Central memory CD4-positive, alpha-beta T cell (primary cell): ENCODE results near the gene KRT8.

Source experiments
- DNase-seq: peaks from one replicate; pipeline ENCODE4 v3.0.0; 2022

Gene KRT8

GRCh38 chr12:52925717-52926595 is 21.1 kb upstream of the KRT8 start:
- no peak for DNase-seq

DNA sequence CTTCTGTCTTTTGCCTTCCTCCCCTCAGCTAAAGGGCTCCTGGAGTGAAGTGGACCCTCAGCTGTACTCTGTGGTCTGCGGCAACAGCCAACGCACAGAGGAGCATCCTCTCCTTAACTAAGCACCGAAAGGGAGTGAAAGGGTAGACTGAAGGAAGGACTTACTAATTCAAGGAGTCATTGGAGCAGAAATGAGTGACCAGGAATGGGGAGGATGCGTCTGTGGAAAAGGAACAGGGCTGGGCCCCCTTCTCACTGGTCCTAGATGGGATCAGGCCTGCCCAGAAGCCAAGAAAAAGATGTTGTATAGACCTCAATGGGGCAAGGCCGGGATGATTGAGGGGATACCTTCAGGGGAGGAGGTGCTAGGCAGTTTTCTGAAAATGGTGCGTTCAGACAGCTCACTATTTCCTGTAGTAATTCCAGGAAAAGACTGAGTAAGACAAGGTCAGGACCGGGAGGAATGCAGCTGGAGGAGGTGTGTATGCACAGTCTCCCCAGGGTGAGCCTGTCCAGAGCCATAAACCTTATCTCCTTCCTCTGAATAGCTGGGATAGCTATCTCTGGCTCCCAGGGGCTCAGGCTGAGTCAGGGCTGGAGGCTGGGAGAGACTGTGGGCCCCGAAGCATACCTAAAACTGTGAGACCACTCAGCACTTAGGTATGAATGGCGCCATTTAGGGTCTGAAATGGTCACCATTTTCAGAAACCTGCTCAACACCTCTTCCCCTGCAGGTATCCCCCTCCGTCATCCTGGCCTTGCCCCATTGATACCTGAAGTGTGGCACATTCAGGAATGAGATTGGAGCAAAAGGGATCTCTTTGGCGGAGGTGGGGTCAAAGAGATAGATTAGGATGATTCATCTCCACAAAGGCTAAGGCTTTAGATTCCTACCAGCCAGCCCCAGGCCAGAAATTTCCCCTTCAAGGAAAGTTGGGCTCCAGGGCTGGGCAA is 20.2 kb upstream of the KRT8 start:
- DNase-seq, result no peak

DNA sequence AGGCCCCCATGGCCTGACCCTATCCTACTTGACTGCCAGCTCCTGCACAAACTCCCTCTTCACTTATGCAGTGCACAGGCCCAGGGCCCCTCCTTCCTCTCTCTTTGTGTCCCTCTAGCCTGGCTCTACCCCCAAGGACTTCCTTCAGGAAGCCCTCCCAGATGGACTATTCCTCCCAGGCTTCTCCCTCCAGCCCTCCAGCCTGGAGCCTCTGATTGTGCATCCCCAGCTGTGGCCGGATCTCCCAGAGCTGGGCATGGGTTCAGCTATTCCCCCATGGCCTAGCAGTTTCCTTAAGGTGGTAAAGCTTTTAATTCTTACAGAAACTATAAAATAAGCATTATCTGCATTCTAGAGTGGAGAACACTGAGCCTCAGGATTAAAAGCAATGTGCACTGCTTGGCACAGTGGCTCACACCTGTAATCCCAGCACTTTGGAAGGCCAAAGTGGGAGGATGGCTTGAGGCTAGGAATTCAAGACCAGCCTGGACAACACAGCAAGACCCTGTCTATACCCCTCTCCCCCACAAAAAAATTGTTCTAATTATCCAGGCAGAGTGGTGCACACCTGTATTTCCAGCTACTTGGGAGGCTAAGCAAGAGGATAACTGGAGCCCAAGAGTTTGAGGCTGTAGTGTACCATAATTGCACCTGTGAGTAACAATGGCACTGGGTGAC is 16.8 kb upstream of the KRT8 start:
- DNase-seq, result no peak

GRCh38 chr12:52920937-52921336 is 16.1 kb upstream of the KRT8 start:
- no peak for DNase-seq

GRCh38 chr12:52918784-52919183 is 13.9 kb upstream of the KRT8 start:
- DNase-seq, result no peak

DNA sequence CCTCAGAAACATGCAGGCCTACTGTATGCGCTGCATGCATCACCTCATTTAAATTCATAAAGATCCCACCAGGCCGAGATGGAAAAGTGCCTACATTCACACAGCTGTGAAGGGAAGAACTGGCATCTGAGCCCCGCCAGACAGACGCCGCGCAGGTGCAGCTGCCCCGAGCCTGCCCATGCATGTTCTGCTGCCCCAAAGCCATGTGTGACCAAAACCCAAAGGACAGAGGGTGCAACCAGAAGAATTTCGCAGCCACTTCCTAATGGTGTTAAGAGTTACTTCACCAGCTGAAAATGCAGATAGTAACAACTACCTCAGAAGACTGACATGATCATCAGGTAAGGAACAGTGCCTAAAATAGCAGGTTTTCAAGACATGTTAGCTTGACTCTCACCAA is 13.5 kb upstream of the KRT8 start:
- DNase-seq, result no peak

DNA sequence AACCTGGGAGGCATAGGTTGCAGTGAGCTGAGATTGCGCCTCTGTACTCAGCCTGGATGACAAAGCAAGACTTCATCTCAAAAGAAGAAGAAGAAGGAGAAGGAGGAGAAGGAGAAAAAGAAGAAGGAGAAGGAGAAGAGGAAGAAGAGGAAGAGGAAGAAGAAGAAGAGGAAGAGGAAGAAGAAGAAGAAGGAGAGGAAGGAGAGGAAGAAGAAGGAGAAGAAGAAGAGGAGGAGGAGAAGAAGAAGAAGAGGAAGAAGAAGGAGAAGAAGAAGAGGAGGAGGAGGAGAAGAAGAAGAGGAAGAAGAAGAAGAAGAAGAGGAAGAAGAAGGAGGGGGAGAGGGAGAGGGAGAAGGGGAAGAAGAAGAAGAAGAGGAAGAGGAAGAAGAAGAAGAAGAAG is 12.9 kb upstream of the KRT8 start:
- no peak for DNase-seq

GRCh38 chr12:52916216-52916615 is 11.3 kb upstream of the KRT8 start:
- DNase-seq, result no peak

GRCh38 chr12:52915637-52916036 is 10.8 kb upstream of the KRT8 start:
- DNase-seq, result no peak

- DNase-seq, result no peak
These were observed 9.8 kb upstream of the KRT8 start for GRCh38 chr12:52914576-52915121.

DNA sequence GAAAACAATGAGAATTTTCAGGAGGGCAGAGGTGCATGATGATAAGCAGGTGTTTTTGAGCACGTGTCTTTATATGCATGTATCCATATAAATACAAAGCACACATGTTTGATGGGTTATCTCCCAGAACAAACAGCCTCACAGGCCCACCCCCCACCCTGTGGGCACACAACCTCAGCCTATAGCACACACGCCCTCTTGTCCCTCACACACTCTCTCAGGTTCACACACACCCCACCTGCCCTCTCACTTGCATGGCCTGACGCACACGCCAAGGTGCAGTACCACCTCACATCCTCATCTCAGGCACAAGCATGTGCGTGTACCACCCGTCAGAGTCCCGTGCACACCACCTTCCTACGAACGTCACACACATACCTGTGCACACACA is 8.6 kb upstream of the KRT8 start:
- no peak for DNase-seq

DNA sequence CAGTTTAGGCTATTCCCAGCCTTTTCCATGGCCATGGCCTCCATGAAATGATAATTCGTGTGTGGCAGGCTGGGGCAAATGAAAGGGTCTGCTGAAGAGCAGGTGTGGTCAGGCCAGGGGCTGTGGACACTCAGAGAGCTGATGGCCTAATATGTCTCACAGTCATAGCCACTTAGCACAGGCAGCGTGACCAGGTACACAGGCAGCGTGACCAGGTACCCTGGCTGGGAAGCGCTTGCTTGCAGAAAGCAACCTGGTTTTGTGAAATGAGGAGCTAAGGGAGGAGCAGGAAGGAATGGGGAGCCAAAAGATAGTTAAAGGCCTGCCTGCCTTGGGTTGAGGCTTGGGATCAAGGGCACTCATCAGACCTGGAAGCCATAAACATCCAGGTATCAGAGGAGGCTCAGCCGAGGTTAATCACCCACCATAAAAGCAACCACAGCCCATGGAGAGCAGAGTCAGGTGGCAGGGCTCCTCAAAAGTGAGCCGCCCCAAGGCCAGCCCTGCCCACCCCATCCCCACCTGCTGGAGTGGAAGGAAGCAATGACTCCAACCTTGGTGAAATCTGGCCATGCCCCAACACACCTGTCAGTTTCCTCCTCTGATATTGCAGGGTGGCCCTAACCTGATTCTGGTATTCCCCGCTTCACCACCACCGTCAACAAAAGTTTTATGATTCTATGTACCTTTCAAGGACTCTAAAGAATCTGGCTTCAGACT is 8.0 kb upstream of the KRT8 start:
- no peak for DNase-seq

DNA sequence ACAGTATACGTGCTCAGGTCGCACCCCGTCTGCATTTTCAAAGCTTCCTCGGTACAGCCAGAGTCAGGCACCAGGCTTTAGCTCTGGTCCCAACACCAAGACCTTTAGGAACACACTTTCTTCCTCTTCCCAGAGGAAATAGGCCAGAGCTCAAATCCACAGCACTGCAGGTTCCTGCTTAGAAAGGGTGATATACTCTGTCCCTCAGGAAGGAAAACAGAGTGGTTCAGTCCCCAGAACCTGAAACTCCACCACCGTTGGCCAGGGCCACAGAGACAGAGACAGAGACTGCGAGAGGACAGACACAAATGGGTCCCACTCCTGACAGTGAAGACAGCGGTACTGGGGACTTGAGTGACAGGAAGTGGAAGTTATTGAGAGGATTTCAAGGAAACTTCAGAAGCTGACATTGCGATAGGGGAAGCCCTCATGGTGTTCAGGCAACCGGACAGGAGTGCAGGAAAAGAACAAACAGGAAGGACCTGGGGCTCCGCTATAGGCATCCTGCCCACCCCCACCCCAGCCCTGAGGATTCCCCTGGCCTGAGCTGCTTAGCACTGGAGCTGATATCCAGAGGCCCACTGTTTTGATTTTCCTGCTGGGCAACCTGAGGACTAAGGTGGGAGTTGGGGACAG is 5.5 kb upstream of the KRT8 start:
- DNase-seq, result no peak

DNA sequence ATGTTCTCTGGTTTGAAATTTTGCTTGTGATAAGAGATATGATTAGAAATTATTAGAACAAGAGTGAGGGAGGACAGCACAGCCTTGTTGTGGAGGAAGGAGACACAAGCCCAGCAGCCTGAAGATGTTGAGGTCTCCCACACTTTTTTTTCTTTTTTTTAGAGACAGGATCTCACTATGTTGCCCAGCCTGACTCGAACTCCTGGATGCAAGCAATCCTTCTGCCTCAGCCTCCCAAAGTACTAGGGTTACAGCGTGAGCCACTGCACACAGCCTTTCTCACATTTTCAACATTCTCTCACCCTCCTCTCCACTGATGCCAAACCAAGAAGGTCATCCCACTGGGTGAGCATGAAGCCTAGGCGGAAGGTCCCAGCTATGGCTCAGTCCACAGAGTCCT is 4.9 kb upstream of the KRT8 start:
- DNase-seq, result no peak

GRCh38 chr12:52909331-52909730 is 4.5 kb upstream of the KRT8 start:
- no peak for DNase-seq

DNA sequence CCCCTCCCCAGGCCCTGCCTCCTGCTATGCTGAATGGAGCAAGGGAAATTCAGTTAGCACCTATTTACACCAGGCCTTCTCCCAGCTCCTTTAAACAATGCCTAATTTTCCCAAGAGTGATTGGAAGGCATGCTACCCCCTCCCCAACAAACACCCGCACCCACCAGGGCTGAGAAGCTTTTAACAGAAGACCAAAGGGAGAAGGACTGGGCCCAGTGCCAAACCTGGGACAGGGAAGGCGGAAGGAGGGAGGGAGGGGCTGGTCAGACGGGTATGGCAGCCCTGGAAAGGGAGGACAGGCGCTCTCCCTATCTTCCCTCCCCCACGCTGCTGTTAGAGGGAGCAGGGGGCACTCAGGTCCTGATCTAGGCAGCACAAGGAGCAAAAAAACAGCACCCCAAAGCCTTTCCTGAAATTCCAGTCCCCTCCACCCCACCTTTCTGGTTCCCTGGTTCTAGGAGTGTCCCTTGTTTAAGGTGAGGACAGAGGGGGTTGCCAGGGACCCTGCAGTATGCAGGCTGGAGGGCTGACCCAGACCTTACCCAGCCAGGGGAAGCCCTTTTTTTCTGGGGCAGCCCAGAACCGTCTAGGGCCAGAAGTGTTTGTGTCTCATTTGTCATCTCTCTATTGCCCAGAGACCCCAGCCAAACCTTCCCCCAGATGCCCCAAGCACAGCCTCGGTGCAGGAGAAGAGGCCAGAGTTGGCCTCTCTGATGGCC is 2.4 kb upstream of the KRT8 start:
- no peak for DNase-seq

DNA sequence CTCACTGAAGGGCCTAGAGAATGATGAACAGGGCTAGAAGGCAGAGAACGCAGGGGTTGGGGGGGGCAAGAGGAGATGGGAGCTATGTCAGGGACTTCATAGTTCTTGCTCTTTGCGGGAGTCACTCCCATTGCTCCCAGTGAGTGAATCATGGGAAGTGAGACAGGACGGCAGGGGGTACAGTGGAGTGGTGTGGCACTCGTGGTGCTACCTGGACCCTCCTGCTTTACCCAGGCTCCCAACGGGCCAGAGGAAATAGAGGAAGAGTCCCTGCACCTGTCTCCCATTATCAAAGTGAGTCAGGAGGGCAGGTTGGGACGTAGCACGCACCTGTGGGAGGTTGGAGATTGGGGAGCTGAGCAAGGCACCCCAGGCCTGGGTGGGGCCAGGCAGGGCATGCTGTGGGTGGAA is 1.3 kb upstream of the KRT8 start:
- DNase-seq, result no peak

DNA sequence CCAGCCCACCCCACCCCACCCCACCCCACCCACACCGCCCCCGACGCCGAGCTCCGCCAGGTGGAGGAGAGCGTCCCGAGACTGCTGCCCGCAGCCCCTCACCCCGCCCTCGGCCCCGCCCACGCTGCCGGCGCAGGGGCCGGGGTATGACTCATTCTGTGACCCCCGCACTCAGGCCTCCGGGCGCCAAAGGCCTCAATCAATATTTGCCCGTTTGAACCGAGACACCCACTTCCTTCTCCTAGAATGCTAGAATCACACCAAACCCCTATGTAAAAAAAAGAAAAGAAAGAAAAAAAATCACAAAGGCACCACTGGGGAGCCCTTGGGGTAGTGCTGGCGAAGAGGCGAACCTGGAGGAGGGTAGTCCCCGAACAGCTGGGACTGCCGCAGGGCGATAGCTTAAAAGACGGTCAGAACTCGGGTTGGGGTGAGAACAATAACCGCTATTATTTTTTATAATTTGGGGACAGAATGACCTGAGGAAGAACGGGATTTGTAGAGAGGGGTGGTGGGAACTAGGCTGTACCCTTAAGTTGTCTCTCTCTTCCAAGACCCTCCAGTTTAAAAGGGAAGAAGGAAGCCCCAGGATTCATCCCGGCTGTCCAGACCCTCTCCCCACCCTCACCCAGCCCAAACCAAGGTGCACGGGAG is 894 bp downstream of the KRT8 start:
- no peak for DNase-seq

- peak; percentile 31 for DNase-seq
These were observed 1.5 kb downstream of the KRT8 start for GRCh38 chr12:52903285-52903854.
